GM18499 (cell line): Measurements from ENCODE around the gene CHRND.
"Not testable (repeated sequence)": the region's sequence is repeated elsewhere in the genome, so short reads cannot be mapped to it uniquely, and the experiment has no call there.

Source experiments
- ATAC-seq: cut with Tn5 transposase; IDR thresholded peaks from one replicate; pipeline ENCODE4 v1.9.1; 2021; ENCODE audit warnings: moderate number of reproducible peaks; ENCODE audit not compliant: insufficient read depth, unreplicated experiment

CHRND gene

DNA sequence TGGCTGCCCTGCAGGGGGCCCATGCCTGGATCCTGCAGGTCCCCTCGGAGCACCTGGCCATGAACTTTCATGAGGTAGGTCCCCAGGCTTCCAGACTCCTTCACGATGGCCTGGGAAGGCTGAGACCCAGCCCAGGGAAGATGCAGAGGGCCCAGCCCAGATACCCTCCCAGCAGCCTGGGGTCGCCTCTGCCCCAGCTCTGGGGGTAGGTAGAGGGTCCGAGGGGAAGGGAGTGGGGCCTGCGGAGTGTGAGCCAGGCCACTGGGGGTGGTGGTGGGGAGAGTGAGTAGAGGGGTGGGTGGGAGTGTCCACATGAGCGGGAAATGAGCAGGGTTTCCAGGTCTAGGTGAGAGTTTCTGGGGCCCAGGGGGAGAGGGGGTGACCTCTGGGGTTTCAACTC lies 1.2 kb upstream of the CHRND start:
- no peak for ATAC-seq

DNA sequence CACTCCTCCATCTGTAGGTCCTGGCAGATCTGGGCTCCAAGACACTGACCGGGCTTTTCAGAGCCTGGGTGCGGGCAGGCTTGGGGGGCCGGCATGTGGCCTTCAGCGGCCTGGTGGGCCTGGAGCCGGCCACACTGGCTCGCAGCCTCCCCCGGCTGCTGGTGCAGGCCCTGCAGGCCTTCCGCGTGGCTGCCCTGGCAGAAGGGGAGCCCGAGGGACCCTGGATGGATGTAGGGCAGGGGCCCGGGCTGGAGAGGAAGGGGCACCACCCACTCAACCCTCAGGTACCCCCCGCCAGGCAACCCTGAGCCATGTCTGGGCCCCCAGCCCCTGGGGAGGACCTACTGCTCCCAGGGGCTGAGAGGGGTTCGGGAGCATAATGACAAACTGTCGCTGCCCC lies 761 bp upstream of the CHRND start:
- ATAC-seq = no peak

DNA sequence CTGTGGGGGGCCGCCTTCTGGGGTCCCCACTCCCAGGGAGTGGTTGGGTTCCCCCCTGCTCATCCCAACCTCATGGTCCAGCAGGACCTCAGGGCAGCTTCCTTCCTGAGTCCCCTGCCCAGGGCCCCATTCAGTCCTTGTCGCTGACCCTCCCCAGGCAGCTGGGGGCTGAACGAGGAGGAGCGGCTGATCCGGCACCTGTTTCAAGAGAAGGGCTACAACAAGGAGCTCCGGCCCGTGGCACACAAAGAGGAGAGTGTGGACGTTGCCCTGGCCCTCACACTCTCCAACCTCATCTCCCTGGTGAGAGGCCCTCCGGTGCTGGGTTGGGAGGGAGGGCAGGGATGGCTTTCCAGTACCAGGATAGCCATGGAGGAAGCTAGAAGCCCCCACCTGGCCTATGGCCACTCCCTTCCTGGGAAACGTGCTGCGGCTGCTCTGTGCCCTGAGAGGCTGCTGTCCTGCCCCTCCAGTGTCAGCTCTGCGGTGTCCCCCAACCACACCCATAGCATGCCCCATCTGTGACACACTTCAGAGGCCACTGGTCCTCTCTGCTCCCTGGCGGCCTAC lies 497 bp downstream of the CHRND start:
- ATAC-seq = no peak

DNA sequence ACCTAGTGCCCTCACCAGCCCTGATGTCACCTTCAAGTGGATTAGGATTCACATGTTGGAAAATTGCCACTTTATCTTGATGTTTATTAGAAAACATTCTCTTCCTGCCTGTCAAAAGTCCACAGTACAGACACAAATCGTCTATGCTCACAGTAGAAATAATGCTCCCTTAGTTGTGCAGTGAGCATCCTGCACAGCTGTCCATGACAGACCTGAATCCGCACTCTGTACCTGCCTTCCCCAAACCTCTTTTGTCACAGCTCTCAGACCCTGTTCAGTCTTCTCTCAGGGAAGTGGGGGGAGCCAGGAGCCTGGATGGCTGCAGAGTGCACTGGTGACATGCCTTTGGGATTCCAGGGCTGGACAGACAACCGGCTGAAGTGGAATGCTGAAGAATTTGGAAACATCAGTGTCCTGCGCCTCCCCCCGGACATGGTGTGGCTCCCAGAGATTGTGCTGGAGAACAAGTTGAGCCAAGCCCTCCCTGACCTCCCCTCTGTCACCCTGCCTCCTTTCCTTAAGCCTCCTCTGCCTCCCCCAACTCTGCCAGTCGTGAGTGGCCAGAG lies 2.0 kb downstream of the CHRND start:
- no peak for ATAC-seq

DNA sequence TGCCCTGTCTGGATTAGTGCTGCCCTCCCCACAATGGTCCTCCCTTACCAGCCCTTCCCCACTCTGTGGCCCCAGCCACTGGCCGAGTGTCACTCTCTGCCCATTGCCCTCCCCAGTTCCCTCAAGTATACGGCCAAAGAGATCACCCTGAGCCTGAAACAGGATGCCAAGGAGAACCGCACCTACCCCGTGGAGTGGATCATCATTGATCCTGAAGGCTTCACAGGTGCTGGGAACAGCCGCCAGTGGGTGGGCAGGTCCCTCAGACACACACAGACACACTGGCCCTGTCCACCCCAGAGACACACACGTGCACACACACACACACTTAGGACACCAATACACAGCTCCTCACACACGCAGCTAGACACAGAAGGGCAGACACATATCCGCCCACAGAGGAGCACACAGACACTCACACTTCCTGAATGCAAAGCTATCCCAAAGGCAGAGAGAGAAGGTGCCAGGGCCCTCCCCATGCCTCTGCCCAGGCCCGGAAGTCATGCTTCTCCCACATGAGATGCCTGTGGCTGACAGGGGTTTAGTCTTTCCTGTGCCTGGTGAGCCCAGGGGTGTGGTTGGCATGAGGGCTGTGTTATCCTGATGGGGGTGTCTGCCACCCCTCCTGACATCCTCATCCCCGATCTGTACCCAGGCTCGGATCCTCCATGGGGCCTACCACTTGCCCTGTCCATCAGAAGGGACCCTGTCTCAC lies 2.9 kb downstream of the CHRND start:
- ATAC-seq = no peak

DNA sequence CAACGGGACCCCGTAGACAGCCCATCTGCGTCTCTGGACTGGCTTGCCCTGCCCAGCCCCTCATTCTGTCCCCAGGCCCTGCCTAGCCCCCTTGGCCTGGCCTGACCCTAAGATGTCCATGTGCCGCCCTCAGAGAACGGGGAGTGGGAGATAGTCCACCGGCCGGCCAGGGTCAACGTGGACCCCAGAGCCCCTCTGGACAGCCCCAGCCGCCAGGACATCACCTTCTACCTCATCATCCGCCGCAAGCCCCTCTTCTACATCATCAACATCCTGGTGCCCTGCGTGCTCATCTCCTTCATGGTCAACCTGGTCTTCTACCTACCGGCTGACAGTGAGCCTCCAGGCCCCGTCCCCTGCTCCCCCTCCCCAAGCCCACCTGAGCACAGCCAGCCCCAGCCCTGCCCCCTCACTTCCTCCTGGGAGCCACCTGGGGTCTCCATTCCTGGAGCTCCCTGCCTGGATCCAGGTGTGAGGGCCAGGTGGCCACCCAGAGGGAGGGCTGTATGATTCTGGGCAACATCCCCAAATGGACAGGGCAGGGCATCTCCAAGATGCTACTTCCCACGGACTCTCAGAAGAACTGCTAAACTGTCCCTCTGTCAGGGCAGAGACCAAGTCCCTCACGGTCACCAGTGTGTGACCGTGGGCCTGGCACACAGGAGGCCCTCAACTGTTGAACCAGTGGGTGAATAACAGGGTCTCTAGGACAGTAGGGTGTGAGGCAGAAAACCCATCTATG lies 4.0 kb downstream of the CHRND start:
- no peak for ATAC-seq

DNA sequence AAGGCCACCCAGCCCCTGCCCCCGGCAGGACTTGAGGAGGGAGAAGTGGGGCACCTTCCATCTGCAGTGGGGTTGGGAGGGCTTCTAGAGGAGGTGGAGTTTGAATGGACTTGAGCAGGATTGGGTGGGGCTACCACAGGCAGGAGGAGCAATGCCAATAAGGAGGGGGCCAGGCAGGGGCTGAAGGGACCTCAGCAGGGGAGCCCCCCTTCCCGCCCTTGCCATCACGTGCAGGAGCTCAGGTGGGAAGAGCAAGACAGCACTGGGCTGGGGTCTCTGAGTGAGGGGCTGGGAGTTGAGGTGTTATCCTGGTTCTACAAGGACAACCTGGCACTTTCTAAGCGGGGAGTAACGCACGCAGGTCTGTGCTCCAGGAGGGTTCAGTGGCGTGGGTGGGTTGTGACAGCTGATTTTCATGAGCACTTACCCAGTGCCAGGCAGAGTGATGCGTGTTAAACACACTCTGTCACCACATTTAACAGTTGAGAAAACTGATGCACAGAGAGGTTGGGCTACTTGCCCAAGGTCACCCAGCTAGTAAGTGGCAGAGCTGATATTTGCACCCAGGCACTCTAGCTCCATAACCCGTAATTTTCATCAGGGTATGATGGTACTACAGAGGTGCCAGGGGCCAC lies 4.8 kb downstream of the CHRND start:
- ATAC-seq = no peak

DNA sequence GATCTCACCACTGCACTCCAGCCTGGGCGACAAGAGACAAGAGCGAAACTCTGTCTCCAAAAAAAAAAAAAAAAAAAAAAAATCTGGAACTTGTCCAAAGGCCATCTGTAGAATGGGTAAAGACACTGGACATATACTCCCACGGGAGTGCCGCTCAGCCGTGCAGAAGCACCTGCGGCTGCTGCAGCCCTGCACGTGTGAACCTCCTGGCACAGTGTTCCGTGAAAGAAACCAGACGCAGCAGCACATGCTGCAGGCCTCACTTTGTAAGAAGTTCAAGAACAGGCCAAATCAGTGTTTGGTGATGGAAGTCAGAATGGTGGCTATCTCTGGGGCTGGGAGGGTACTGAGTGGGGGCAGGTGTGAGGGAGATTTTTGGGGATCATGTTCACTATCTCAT lies 6.5 kb downstream of the CHRND start:
- ATAC-seq = no peak

DNA sequence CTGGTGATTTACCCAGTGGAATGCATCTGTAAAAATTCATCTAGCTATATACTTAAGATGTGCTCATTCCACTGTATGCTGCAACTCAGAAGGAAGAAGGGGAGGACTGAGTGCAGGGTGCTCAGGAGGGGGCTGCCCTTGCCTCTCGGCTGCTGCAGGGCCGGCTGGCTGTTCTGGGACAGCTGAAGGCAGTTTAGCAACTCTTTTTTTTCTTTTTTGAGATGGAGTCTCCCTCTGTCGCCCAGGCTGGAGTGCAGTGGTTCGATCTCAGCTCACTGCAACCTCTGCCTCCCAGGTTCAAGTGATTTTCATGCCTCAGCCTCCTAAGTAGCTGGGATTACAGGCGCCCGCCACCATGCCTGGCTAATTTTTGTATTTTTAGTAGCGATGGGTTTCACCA lies 6.9 kb downstream of the CHRND start:
- not testable (repeated sequence) for ATAC-seq

DNA sequence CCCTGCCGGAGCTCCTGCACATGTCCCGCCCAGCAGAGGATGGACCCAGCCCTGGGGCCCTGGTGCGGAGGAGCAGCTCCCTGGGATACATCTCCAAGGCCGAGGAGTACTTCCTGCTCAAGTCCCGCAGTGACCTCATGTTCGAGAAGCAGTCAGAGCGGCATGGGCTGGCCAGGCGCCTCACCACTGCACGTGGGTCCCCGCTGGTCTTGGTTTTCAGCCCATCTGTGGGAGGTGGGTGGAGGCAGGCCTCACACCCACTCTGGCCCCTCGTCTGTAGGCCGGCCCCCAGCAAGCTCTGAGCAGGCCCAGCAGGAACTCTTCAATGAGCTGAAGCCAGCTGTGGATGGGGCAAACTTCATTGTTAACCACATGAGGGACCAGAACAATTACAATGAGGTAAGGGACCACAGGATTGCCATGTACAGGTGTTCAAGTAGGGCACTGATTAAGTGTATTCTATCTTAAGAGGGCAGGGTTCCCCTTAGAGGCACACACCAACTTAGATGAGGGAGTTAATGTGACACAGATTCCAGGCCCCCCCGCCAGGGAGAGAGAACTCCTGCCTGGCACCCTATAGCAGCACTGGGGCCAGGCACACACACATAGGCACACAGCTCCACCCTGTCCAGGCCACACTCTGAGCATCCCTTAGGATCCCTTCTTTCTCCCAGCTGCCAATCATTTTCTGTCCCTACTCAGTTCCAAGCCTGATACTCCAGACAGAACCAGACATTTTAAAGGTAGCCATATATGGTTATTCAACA lies 8.2 kb downstream of the CHRND start:
- no peak for ATAC-seq

DNA sequence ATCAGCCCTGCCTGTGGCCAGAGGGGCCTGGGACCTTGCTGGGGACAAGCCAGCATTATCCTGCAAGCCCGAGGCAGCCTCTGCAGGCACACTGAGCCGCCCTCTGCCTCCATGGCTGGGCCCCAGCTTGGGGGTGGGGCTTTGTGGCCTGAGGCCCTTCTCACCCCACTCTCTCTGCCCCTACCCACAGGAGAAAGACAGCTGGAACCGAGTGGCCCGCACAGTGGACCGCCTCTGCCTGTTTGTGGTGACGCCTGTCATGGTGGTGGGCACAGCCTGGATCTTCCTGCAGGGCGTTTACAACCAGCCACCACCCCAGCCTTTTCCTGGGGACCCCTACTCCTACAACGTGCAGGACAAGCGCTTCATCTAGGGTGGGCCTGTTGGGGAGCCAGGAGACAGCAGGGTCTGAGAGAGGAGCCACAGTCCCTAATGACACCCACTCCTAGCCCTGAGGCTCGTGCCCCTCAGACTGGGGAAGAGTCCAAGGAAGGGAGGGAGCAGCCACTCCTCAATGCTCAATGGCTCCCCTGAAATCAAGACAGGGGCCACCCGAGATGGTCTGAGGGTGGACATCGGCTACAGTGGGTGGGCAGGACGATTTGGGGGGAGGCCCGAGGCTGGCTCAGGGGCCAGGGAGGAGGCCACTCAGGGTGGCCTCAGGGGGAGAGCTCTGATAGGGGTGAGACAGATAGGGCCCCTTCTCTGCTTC lies 9.1 kb downstream of the CHRND start:
- ATAC-seq = no peak

DNA sequence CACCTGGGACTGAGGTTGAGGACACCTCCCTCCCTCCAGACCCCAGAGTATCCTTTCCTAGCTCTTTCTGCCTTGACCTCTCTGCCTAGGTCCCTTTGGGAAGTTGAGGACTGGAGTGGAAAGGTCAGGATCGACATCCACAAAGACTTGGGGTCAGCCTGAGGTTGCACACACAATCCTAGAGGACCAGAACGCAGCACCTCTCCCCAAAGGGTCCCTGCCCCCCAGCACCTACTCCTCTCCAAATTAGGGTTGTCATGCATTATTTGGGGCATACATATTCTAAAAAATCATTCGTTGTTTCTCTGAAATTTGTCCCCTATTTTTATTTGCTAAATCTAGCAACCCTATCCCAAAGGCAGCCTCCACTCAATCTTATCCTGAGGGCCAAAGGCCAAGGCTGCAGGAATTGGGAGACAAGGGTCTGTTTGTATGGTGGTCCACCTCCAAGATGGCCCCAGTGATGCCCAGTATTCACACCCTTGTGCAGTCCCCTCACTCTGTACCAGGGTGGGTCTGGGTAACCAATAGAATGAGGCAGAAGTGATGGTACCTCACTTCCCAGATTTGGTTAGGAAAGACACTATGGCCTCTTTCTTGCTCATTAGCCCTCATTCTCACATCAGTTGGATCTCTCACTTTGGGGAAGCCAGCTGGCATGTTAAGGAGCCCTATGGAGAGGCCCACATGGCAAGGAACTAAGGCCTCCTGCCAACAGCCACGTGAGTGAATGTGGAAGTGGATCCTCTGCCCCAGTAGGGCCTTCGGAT lies 10.0 kb downstream of the CHRND start:
- no peak for ATAC-seq

DNA sequence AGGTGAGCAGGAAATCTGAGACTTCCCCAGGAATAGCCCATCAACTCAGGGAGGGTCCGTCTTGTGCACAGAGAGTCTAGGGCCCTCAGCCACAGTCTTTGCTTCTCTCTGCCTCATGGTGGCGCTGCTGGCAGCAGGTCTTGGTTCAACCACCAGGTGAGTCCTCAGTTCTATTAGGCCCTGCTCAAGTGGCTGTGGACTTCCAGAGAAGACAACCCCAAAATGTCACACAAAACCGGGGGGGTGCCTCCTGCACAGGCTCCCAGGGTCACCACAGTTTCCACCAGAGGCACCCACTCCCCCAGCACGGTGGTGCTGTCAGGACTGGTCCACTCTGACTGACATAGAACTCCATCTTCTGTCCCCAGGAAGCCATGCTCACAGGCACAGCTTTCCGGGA lies 11.1 kb downstream of the CHRND start:
- ATAC-seq = no peak

DNA sequence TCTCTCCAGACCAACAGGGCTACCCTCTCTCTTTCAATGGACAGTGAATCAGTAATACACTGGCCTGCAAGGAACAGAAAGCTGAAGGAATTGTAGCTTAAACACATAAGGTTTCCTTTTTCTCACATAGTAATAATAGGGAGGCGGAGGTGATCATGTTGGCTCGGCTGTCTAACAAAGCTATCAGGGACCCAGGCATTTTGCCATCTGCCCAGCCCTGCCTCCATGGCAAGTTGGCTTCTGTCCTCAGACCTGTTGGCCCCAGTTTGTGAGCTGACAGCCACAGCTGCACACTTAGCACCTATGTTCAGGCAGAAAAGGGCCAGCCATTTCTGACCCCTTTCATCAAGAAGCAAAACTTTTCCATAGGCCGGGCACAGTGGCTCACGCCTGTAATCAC lies 11.5 kb downstream of the CHRND start:
- ATAC-seq = no peak

DNA sequence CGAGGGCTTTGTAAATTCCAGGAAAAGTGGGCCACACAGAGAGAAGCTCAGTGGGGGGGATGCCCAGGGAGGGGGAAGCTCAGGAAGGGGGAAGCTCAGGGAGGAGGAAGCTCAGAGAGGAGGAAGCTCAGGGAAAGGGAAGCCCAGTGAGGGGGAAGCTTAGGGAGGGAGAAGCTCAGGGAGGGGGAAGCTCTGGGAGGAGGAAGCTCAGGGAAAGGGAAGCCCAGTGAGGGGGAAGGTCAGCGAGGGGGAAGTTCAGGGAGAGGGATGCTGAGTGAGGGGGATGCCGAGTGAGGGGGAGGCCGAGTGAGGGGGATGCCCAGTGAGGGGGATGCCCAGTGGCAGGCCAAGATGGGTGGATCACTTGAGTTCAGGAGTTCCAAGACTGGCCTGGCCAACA lies 12.7 kb downstream of the CHRND start:
- no peak for ATAC-seq

DNA sequence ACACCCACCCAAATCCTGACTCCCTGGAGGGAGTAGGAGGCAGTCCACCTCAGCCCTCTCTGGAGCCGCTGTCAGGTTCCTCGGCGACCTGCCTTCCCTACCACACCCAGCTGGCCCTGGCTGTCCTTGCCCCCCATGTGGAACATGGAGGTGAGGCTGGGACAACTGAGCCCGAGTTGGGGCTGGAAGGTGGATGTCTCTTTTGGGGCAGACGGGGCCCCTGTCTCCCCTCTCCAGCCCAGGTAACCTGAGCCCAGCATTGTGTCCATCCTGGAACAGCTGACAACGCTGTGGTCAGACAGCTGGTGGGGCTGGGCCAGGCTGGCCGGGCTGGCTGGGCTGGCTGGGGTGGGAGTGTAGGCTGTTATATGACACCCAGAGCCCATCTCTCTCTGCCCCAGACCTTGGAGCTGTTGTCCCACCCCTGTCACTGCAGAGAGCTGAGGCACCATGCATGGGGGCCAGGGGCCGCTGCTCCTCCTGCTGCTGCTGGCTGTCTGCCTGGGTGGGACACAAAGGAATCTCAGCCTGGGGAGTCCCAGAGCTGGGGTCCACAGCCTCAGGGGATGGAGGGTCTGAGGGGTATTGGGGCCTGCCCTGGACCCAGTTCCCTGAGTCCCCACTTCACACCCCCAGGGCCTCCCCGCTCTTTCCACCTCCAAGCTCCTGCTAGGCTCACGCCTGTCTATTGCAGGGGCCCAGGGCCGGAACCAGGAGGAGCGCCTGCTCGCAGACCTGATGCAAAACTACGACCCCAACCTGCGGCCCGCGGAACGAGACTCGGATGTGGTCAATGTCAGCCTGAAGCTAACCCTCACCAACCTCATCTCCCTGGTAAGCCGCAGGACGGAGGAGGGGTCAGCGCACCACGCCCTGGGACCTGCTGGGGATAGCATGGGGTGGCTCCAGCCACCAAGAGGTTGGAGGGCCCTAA lies 13.6 kb downstream of the CHRND start, which contains the start of gene CHRNG:
TSS of gene CHRNG (plus strand) at position 395 of the 934 bp plus-strand sequence. CDS start at position 451, 56 bp downstream.
- no peak for ATAC-seq

DNA sequence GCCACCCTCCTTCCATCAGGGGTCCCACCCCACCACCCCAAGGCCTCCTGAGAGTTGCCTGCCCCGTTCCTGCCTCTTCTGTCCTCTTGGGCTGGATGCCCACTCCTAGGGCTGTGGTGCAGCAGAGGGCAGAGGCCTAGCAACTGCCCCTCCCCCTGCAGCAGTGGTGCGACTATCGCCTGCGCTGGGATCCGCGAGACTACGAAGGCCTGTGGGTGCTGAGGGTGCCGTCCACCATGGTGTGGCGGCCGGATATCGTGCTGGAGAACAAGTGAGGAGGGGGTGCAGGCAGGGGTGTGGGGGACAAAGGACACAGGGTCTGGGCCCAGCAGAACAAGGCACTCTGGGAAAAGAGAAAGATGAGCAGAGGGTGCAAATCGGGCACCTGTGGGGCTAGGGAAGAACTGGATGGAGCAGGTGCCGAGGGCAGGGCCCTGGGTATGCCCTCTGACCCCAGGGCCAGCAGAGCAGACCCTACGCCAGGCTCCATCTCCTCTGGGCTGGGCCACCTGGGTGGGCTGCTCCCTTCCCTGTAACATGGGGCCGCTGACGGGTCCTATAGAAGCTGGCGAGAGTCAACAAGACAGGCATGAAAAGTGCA lies 14.6 kb downstream of the CHRND start:
- ATAC-seq = no peak
